Large intestine (tissue), 3 donors: ENCODE results near the gene KIAA2012. TPM values are rescaled to one million over a fixed set of nuclear protein-coding genes. Genes with fewer than 3 reads are reported as not detected.
A peak's percentile ranks its signal among the peaks of the same experiment; 100 is the strongest.

Experiments used
- DNase-seq, 2 donors: peaks; one replicate each; pipeline versions ENCODE4 v3.0.0 to v3.0.0-alpha.2; 2013
- H3K27ac ChIP-seq: one replicate; pipeline ENCODE4 v1.5.1; 2013; ENCODE audit warnings: low read length
- H3K27me3 ChIP-seq: 2 replicates; pipeline ENCODE4 v1.6.1; 2013; ENCODE audit warnings: low read length; ENCODE audit not compliant: control insufficient read depth, insufficient read depth
- H3K36me3 ChIP-seq: 2 replicates; pipeline ENCODE4 v1.6.1; 2013; ENCODE audit warnings: low read length; ENCODE audit not compliant: control insufficient read depth, insufficient read depth
- H3K4me1 ChIP-seq: one replicate; pipeline ENCODE4 v1.6.1; 2013; ENCODE audit warnings: low read length; ENCODE audit not compliant: control insufficient read depth, insufficient read depth
- H3K4me3 ChIP-seq: one replicate; pipeline ENCODE4 v1.5.1; 2013; ENCODE audit warnings: low read length
- H3K9me3 ChIP-seq: one replicate; pipeline ENCODE4 v1.6.1; 2013; ENCODE audit warnings: mild to moderate bottlenecking, low read depth, low read length, moderate library complexity; ENCODE audit not compliant: control insufficient read depth
- WGBS: methylation state at CpG from one replicate; pipeline ENCODE4 v1.1.5; 2013; ENCODE audit warnings: low lambda C conversion rate; ENCODE audit not compliant: insufficient coverage; 5-methylcytosine and 5-hydroxymethylcytosine counted together
- polyA plus RNA-seq: library from polyadenylated mRNA; unstranded; fragments of 120-200 nt; gene quantifications from one replicate; pipeline ENCODE4 v1.2.1, GENCODE V29; 2013

Gene KIAA2012
- polyA plus RNA-seq, 1 donor = 0.28 TPM

DNA sequence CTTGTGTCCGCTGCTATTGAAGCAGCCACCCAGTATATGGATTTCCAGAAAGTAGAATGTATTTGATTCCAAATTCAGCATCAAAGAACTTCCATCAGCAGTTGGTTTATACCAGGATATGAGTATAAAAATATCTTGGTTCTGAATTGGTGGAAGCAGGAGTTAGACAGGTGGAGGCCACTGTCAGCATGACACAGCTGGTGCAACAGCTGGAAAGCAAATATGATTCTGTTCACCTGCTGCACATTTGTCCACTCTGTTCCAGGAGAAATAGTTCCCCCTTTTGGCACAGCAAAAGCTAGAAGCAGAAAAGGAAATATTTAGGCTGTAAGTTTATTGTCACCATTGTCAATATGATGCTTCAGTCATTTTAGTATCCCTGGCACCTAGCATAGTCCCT lies 41.2 kb downstream of the KIAA2012 start:
- Histone ChIP-seq H3K36me3 (no peaks in the 10 kb centered on the region), H3K27me3 (no peaks in the 10 kb centered on the region), H3K4me3 (no peak overlapping the region), H3K9me3 (no peaks in the 10 kb centered on the region), H3K27ac (no peak overlapping the region), H3K4me1 (no peaks in the 10 kb centered on the region)
- no CpG with 5 or more reads among the region's 1 CpG for WGBS
- no peak for DNase-seq

GRCh38 chr2:202114795-202115194 lies 41.7 kb downstream of the KIAA2012 start:
- Histone ChIP-seq H3K27me3 (no peaks in the 10 kb centered on the region), H3K36me3 (no peaks in the 10 kb centered on the region), H3K9me3 (no peaks in the 10 kb centered on the region), H3K4me3 (no peak overlapping the region), H3K4me1 (no peaks in the 10 kb centered on the region), H3K27ac (no peak overlapping the region)
- no peak for DNase-seq
- no CpG with 5 or more reads among the region's 1 CpG for WGBS

DNA sequence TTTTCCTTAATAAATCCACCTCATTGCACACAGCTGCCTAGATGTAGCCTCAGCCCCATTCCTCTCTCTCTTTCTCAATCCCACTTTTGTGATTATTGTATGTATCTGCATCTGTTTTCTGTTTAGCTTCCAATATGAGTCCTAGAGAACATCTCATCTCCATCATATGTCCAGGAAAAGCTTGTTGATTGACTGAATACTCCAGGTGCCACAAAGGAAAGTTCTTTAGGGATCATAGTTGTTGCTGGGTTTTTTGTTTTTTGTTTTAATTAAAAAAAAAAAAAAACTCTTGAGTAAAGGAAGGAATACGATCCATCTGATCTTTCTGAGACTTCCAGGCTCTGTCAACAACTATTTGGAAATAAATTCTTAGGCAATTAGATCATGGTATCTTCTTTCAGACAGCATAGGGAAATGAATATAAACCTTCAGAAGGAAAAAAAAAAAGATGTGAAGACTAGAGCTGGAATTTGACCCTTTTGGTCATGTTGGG lies 42.5 kb downstream of the KIAA2012 start:
- H3K27me3 ChIP-seq = no peaks in the 10 kb centered on the region
- no peak overlapping the region for H3K27ac ChIP-seq
- no peak overlapping the region for H3K4me3 ChIP-seq
- no peaks in the 10 kb centered on the region for H3K4me1 ChIP-seq
- 20% methylated on average over 1 of the region's 1 CpG for WGBS
- H3K9me3 ChIP-seq = no peaks in the 10 kb centered on the region
- no peaks in the 10 kb centered on the region for H3K36me3 ChIP-seq
- DNase-seq = no peak

DNA sequence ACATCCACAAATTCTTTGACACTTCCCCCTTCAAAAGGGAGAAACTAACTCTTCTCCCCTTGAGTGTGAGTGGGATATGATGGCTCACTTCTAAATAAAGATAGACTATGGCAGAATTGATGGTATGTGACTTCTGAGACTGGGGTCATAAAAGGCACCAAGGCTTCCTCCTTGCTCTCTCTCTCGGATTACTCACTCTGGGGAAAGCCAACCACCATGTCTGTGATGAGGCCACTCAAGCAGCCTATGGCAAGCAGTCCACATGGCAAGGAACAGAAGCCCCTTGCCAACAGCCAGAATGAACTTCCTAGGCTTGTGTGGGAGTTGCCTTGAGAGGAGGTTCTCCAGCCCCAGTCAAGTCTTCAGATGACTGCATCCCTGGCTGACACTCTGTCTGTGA lies 43.6 kb downstream of the KIAA2012 start:
- DNase-seq = no peak
- Histone ChIP-seq H3K36me3 (no peaks in the 10 kb centered on the region), H3K4me3 (no peak overlapping the region), H3K4me1 (peaks cover 2% of the 10 kb centered on the region), H3K27me3 (no peaks in the 10 kb centered on the region), H3K9me3 (no peaks in the 10 kb centered on the region), H3K27ac (no peak overlapping the region)
- WGBS = no CpG with 5 or more reads among the region's 1 CpG

GRCh38 chr2:202118168-202118567 lies 45.1 kb downstream of the KIAA2012 start:
- no peak overlapping the region for H3K27ac ChIP-seq
- DNase-seq = no peak
- H3K4me1 ChIP-seq = peaks cover 8% of the 10 kb centered on the region
- no peaks in the 10 kb centered on the region for H3K36me3 ChIP-seq
- WGBS = no CpG with 5 or more reads among the region's 1 CpG
- H3K27me3 ChIP-seq = no peaks in the 10 kb centered on the region
- H3K4me3 ChIP-seq = no peak overlapping the region
- no peaks in the 10 kb centered on the region for H3K9me3 ChIP-seq

DNA sequence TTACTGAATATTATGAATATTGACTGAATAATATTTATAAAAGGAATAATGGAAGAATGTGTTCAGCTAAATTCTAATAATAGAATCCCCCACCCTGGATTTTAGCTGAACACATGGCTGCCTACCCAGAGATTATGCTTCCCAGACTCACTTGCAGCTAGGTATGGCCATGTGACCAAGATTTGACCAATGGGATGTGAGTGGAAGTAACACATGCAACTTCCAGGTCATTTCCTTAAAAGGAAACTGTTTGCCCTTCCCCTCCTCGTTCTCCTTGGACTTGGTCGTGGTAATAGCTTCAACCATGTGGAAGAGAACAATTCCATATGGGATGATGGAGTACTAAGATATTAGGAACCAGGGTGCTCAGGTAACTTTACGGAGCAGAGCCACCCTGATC lies 47.8 kb downstream of the KIAA2012 start:
- no peaks in the 10 kb centered on the region for H3K36me3 ChIP-seq
- no peak for DNase-seq
- H3K4me3 ChIP-seq = no peak overlapping the region
- no peak overlapping the region for H3K27ac ChIP-seq
- H3K27me3 ChIP-seq = no peaks in the 10 kb centered on the region
- peaks cover 11% of the 10 kb centered on the region for H3K4me1 ChIP-seq
- no peaks in the 10 kb centered on the region for H3K9me3 ChIP-seq
- 100% methylated on average over 1 of the region's 3 CpGs for WGBS

DNA sequence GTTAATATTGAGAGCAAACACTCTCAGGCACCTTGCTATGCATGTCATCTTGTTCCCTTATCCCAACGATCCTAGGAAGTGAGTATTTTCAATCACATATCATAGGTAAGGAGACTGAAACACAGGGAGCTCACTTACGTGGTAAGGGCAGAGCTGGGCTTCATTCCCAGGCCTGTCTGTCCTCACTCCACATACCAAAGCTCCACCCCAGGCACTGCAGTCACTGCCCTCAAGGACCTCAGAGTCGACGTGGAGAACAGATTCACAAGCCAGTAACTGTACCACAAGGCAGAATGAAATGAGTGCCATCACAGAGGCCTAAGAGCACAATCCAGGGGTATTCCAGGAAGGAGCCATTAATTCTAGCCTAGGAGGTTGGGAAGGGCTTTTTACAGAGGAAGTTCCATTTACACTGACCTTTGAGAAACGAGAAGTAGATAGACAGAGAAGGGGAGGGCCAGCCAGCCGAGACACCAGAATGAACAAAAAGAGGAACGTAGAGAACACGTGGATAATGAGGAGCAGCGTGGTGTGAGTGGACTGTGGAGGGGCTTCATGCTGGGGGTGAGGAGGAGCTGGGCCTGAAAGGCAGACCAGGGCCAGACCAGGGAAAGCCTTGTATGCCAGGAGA lies 48.6 kb downstream of the KIAA2012 start:
- Histone ChIP-seq H3K4me3 (no peak overlapping the region), H3K4me1 (peaks cover 11% of the 10 kb centered on the region), H3K27me3 (no peaks in the 10 kb centered on the region), H3K27ac (no peak overlapping the region), H3K36me3 (no peaks in the 10 kb centered on the region), H3K9me3 (no peaks in the 10 kb centered on the region)
- 100% methylated on average over 3 of the region's 9 CpGs for WGBS
- no peak for DNase-seq

DNA sequence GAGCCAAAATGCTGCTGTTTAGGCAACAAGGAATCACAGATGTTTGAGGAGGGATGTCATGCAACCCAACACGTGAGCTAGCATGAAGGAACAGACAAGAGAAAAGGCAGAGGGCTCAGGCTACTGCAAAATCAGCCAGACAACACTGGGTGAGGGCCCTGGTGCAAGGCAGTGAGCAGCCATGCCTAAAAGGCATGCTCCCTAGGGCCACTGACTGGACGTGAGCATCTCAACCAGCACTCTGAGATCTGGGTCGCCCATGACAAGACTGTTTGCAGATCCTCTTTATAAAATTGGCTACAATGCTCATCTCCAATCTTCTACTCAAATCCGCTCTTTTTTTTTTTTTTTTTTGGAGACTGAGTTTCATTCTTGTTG lies 49.1 kb downstream of the KIAA2012 start:
- Histone ChIP-seq H3K36me3 (no peaks in the 10 kb centered on the region), H3K4me3 (no peak overlapping the region), H3K27ac (no peak overlapping the region), H3K27me3 (no peaks in the 10 kb centered on the region), H3K9me3 (no peaks in the 10 kb centered on the region), H3K4me1 (peaks cover 11% of the 10 kb centered on the region)
- WGBS = 100% methylated on average over 1 of the region's 4 CpGs
- DNase-seq = no peak

GRCh38 chr2:202122980-202123720 lies 50.1 kb downstream of the KIAA2012 start:
- H3K27ac ChIP-seq = peak overlapping the region; percentile 20
- 23% methylated on average over 3 of the region's 19 CpGs for WGBS

DNA sequence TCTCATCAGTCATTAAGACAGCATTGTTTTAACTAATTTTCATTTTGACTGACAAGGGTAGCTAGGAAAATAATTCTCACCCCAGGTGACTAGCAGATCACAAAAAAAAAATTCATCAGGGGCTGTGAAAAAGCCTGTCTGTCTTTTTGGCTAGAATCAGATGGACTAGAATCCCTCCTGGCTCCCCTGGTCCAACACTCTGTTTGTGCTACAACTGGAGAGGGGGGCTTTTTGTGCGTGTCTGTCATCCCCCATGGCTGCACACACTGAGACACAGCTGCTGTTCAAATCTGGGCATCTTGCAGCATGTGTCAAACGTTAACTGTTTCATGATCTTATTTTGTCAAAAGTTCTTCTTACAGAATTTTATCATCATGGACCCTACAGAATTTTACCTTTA lies 51.2 kb downstream of the KIAA2012 start:
- Histone ChIP-seq H3K36me3 (no peaks in the 10 kb centered on the region), H3K27ac (no peak overlapping the region), H3K4me1 (peaks cover 11% of the 10 kb centered on the region), H3K4me3 (no peak overlapping the region), H3K27me3 (no peaks in the 10 kb centered on the region), H3K9me3 (no peaks in the 10 kb centered on the region)
- no CpG with 5 or more reads among the region's 2 CpGs for WGBS
- no peak for DNase-seq

More at GRCh38 chr2:202122980-202123720, 50.1 kb downstream of the KIAA2012 start:
- Histone ChIP-seq H3K4me3 (no peak overlapping the region), H3K9me3 (no peaks in the 10 kb centered on the region), H3K4me1 (peaks cover 11% of the 10 kb centered on the region), H3K36me3 (no peaks in the 10 kb centered on the region), H3K27me3 (no peaks in the 10 kb centered on the region)
- peak; percentile 41 to 68 for DNase-seq
